ENCODE data around the gene PSMB2. TPM values are rescaled to one million over a fixed set of nuclear protein-coding genes. Genes with fewer than 3 reads are reported as not detected.
A peak's percentile ranks its signal among the peaks of the same experiment; 100 is the strongest.

PSMB2 gene
- total RNA-seq, 1 donor from 2014 or later, result 39.9 TPM

- DNase-seq, result no peak
- no peaks in the 10 kb centered on the region for H3K9me3 ChIP-seq (replicated peaks)
- H3K27me3 ChIP-seq (ENCODE audit: low read depth), result peaks cover 8% of the 10 kb centered on the region
- H3K36me3 ChIP-seq, result no peaks in the 10 kb centered on the region
- TF ChIP-seq CTCF (IDR thresholded peaks at IDR 0.05; ENCODE audit: borderline replicate concordance), result no peak
- intact Hi-C loops (cut with micrococcal nuclease), result no loop called here
- H3K27ac ChIP-seq (replicated peaks), result no peak overlapping the region
- H3K4me3 ChIP-seq, result no peak overlapping the region
- H3K4me1 ChIP-seq, result peaks cover 32% of the 10 kb centered on the region
Observed at GRCh38 chr1:35644204-35644603, 2.9 kb upstream of the PSMB2 start.

GRCh38 chr1:35642471-35642955 is 1.2 kb upstream of the PSMB2 start:
- H3K27me3 ChIP-seq (ENCODE audit: low read depth), result peaks cover 8% of the 10 kb centered on the region
- no peak for DNase-seq
- no peaks in the 10 kb centered on the region for H3K9me3 ChIP-seq (replicated peaks)
- peak overlapping the region; percentile 91 for H3K4me3 ChIP-seq
- no peaks in the 10 kb centered on the region for H3K36me3 ChIP-seq
- peak overlapping the region; percentile 89 for H3K27ac ChIP-seq (replicated peaks)
- intact Hi-C loops (cut with micrococcal nuclease), result no loop called here
- H3K4me1 ChIP-seq, result peaks cover 49% of the 10 kb centered on the region
- TF ChIP-seq CTCF (IDR thresholded peaks at IDR 0.05; ENCODE audit: borderline replicate concordance), result no peak

- H3K4me3 ChIP-seq, result peak overlapping the region; percentile 91
- H3K9me3 ChIP-seq (replicated peaks), result no peaks in the 10 kb centered on the region
- H3K27ac ChIP-seq (replicated peaks), result peak overlapping the region; percentile 89
- DNase-seq, result no peak
- peaks cover 6% of the 10 kb centered on the region for H3K27me3 ChIP-seq (ENCODE audit: low read depth)
- intact Hi-C loops (cut with micrococcal nuclease), result no loop called here
- peaks cover 64% of the 10 kb centered on the region for H3K4me1 ChIP-seq
- peaks cover 5% of the 10 kb centered on the region for H3K36me3 ChIP-seq
- no peak for TF ChIP-seq CTCF (IDR thresholded peaks at IDR 0.05; ENCODE audit: borderline replicate concordance)
Observed at GRCh38 chr1:35640380-35641232, 720 bp downstream of the PSMB2 start.

- Histone ChIP-seq H3K27ac (replicated peaks) (peak overlapping the region; percentile 69), H3K9me3 (replicated peaks) (no peaks in the 10 kb centered on the region), H3K36me3 (peaks cover 37% of the 10 kb centered on the region), H3K4me1 (peaks cover 61% of the 10 kb centered on the region), H3K4me3 (peak overlapping the region; percentile 51), H3K27me3 (ENCODE audit: low read depth) (no peaks in the 10 kb centered on the region)
- intact Hi-C loops (cut with micrococcal nuclease), result no loop called here
- TF ChIP-seq CTCF (IDR thresholded peaks at IDR 0.05; ENCODE audit: borderline replicate concordance), result no peak
- no peak for DNase-seq
Observed at GRCh38 chr1:35637401-35637809, 3.9 kb downstream of the PSMB2 start.

GRCh38 chr1:35633547-35633946 is 7.8 kb downstream of the PSMB2 start:
- no peak for DNase-seq
- peaks cover 36% of the 10 kb centered on the region for H3K4me1 ChIP-seq
- H3K9me3 ChIP-seq (replicated peaks), result no peaks in the 10 kb centered on the region
- H3K27ac ChIP-seq (replicated peaks), result no peak overlapping the region
- no peaks in the 10 kb centered on the region for H3K27me3 ChIP-seq (ENCODE audit: low read depth)
- intact Hi-C loops (cut with micrococcal nuclease), result no loop called here
- H3K36me3 ChIP-seq, result peaks cover 74% of the 10 kb centered on the region
- no peak for TF ChIP-seq CTCF (IDR thresholded peaks at IDR 0.05; ENCODE audit: borderline replicate concordance)
- no peak overlapping the region for H3K4me3 ChIP-seq

Measured in left ventricle myocardium inferior (tissue), 1 donor.